OCI-M2 (cell line): Measurements from ENCODE around the gene ABHD14A.
"Not testable (repeated sequence)": the region's sequence is repeated elsewhere in the genome, so short reads cannot be mapped to it uniquely, and the experiment has no call there.

Experiments used
- DNase-seq: peaks from one replicate; lab custom pipeline; 2025; ENCODE audit not compliant: unreplicated experiment; lab: John Stamatoyannopoulos, UW

The ABHD14A gene

DNA sequence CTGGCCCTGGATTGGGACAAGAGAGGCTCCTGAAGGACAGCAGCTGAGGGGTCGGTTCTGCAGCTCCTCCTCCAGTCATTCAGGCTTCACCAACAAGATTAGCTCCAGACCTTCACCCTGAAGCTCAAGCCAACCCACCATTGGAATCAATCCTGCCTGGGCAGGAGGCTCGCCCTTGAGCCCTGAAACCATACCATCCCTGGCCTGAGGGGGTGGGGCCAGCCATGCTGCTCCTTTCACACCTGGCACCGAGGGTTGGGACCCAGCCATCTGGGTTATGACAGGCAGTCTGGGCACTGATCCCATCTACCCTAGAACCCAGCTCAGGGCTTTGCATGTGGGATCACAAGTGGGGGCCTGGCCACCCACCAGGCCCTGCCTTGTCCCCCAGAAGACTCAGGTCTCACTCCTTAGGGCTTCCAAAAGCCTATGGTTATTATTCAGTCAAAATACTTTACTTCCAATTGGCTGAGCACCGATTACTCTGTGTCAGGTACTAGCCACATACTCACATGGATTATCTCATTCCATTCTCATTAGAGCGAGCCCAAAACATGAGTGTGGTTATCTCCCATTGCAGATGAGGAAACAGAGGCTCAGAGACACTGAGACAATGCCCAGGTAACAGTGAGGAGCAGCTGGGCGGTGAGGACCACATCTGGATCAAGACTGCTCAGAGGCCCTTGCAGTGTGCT, 4.1 kb upstream of the ABHD14A start:
- no peak for DNase-seq

DNA sequence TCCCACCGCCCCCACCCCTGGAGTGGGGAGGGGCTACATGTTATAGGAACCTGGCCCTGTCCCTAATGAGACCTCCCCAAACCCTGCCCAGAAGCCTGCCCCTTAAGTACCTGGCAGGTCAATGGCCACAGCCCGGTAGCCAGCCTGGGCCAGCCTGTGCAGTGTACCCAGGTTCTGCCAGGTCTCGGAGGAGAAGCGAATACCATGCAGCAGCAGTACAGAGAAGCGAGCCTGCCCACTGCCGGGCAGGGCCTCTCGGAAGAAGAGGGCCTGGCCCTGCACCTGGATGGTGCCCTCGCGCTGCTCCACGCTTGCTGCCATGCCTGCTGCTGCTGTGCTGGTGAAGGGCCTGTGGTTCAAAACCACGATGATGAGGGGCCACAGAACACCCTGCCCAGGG, 3.5 kb upstream of the ABHD14A start:
- no peak for DNase-seq

DNA sequence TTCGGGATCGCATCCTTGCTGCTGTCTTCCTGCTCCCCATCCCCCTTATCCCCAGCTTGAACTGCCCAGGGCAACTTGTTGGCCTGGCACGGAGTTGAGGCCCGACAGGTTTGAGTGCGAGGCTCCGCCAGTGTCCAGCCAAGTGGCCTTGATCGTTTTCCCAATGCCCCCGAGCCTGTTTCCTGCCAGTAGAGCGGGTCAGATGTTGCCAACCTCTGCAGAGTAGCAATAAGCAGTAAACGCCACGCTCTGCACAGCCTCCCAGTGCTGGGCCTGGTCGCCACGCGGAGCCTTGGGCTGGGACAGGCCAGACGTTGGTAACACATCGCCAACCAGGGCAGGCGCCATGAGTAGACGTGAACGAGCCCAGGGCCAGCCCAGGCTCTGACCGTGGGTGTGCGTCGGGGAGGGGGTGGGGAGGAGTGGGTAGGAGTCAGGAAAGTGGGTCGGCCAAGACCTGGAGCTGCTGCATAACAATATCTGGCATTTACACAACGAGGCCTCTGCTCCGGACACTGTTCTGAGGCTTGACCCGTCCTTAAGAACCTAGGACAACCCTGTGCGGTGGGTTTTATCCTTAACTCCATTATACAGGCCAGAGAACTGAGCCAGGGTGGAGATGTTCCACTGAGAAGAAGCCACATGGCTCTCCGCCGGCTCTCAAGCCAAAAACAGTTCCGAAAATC, 444 bp upstream of the ABHD14A start:
- DNase-seq: no peak

DNA sequence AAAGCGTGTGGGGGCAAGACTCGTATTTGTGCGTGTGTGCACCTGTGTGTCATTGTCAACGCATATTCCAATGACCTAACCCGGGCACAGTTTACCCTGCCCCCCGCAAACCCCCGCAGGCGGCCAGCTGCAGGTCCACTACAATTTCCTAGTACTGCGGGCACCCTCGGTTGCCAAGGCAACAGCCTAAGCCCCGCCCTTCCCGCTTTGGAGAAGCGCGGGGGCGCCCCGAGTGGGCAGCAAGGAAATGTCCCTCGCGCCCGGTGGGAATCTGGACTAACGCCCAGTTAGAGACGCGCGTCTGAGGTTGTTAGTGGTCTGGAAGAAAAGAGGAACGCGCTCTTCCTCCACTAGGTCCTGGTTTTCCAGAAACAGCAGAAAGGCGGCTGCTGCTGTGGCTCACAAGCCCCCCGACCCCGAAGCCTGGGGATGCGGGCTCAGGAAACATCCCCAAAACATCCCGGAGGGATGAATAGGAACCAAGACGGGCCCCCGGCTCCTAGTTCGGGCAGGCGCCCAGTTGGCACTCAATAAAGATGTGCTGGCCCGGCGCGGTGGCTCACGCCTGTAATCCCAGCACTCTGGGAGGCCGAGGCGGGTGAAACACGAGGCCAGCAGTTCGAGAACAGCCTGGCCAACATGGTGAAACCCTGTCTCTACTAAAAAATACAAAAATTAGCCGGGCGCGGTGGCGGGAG, 1.1 kb downstream of the ABHD14A start:
- no peak for DNase-seq

DNA sequence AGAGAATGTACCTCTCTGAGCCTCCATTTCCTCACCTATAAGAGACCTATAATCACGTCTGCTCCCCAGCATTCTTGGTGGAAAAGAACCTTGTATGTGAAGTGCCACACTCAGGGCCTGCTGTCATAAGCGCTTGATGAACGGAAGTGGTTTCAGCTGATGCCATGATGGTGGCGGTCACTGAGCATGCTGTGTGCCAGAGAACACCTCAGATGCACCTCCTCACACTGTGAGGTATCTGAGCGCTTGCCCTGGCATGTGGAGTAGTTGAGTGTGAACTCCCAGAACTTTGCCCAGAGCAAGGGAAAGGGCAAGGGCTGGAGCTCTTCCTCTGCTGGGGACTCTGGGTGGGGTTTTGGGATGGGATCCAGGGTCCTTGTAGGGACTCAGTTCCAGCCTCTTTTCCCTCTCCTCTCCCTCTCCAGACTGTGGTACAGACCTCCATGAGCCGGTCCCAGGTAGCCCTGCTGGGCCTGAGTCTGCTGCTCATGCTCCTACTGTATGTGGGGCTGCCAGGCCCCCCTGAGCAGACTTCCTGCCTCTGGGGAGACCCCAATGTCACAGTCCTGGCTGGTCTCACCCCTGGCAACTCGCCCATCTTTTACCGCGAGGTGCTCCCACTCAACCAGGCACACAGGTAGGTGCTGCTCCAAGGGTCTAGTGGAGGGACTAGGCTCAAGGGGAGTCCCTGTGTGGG, 2.7 kb downstream of the ABHD14A start:
- no peak for DNase-seq

DNA sequence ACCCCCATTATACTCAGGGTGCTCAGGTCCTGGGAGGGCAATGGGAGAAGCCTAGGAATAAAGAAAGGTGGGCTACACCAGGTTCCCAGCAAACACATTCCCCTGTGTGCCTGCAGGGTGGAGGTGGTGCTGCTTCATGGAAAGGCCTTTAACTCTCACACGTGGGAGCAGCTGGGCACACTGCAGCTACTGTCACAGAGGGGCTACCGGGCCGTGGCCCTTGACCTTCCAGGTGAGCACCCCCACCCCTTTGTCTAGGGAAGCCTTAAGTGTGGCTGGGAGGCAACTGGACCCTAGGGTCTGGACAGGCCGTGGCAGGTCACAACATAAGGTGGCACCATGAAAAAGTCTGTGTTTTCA, 3.3 kb downstream of the ABHD14A start:
- no peak for DNase-seq

DNA sequence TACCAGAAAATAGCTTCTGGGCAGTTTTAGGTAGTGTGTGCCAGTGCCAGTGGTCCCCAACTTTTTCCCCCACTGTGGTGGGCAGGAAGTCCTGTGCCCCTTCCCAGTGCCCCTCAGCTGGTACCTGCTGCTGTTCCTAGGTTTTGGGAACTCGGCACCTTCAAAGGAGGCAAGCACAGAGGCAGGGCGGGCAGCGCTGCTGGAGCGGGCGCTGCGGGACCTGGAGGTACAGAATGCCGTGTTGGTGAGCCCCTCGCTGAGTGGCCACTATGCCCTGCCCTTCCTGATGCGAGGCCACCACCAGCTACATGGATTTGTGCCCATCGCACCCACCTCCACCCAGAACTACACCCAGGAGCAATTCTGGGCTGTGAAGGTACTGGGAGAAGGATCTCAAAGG, 5.4 kb downstream of the ABHD14A start:
- no peak for DNase-seq

DNA sequence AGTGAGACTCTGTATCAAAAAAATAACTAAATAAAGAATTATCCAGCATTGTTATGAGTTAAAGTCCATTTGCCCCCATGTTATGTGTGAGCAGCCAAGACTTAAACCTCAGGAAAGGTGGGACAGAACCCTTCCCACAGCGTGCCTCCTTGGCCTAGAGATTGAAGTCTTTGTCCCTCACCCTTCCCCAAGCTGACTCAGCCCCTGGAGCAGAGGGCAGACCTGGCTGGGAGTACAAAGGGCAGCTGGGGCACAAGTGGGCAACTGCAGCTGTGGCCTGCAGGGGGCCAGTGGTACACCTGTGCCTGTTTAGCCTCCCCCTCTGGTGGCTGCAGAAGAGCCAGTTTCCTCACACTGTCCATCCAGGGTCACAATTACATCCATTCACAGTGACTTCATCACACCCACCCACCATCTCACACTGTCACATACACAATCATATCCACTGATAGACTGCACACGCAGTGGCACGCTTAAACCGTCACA, 7.5 kb downstream of the ABHD14A start:
- DNase-seq: no peak

DNA sequence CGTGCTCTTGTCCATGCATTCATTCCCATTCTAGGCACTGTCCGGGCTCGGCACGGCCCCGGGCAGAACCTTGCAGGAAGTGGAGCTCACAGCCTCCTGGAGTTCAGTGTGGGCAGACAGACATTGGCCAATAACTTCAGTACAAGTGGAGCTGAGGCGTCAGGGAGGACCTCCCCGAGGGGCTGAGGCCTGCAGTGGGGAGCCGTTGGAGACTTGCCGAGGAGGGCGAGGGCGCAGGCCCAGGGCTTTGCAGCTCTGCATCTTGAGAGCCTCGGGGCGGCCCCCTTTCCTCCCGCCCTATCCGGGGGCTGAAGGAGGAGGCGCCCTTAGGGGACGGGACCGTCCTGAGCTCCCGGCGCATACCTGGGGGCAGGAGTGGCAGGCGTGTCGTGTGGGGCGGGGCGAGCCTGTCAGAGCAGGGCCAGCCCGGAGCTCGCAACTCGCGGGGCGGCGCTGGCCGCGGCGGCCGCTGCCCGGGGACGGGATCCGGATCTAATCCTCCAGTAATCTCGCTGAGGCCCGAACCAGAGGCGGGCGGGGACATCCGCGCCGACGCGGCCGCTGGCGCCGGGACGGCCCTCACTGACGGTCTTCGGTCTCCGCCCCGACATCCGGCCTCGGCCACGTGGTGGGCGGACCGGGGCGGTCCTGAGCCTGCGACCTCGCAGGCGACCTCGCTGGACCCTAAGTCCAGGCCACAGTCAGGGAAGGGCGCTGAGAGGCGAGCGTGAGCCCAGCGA, 8.1 kb downstream of the ABHD14A start, which contains the start of gene ACY1:
TSS of gene ACY1 (plus strand) at position 698 of the 740 bp plus-strand sequence. CDS start 530 bp downstream, outside the sequence.
- DNase-seq: peak; percentile 59

DNA sequence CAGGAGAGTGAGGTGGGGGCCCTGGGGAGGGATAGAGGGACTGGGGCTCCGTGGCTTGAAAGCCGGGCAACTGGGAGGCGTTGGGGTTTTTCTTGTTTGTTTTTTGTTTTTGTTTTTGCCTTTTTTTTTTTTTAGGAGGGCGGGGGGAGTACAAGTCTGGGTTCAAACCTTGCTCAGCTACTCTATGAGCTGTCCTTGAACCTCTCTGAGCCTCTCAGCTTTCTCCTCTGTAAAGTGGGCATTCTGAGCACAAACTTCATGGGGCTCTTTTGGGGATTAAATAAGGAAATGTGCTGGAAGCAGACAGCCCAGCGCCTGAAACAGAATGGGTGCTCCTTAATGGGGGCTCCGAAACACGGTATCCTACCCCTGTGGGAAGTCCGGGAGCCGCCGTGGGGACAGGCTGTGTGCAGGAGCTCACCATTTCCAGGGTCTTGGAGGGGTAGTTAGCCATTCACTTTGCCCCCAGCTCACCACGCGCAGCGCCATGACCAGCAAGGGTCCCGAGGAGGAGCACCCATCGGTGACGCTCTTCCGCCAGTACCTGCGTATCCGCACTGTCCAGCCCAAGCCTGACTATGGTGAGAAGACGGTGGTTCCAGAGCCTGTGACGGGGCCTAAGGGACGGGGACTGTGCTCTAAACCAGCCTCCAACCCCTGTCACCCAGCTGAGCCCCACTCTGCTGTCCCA, 8.9 kb downstream of the ABHD14A start:
- no peak for DNase-seq

DNA sequence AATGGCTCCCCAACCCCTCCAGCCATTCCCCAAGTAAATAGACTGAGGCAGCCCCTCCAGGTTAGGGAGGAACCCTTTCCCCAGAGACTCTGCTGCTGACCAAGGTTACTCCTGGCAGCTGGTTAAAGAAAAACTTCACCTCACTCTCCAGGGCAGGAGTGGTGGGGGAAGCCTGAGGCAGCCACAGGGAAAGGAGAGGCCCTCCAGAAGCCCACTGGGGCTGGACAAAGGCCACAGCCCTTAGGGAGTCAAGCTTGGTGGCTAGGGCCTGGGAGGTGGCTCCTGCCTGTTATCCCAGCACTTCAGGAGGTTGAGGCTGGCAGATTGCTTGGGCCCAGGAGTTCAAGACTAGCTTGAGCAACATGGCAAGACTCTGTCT, 9.4 kb downstream of the ABHD14A start:
- no peak for DNase-seq

DNA sequence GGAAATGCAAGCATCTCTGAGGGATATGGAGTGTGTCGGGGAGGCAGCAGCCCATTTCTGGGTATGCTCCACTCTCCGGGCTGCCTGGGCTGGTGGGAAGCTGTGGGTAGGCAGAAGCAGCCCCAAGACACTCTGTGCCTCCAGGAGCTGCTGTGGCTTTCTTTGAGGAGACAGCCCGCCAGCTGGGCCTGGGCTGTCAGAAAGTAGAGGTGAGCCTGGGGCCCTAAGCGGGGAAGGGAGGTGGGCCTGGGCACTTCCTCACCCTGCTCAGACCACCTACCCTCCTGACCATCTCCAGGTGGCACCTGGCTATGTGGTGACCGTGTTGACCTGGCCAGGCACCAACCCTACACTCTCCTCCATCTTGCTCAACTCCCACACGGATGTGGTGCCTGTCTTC, 10.2 kb downstream of the ABHD14A start:
- DNase-seq: no peak

DNA sequence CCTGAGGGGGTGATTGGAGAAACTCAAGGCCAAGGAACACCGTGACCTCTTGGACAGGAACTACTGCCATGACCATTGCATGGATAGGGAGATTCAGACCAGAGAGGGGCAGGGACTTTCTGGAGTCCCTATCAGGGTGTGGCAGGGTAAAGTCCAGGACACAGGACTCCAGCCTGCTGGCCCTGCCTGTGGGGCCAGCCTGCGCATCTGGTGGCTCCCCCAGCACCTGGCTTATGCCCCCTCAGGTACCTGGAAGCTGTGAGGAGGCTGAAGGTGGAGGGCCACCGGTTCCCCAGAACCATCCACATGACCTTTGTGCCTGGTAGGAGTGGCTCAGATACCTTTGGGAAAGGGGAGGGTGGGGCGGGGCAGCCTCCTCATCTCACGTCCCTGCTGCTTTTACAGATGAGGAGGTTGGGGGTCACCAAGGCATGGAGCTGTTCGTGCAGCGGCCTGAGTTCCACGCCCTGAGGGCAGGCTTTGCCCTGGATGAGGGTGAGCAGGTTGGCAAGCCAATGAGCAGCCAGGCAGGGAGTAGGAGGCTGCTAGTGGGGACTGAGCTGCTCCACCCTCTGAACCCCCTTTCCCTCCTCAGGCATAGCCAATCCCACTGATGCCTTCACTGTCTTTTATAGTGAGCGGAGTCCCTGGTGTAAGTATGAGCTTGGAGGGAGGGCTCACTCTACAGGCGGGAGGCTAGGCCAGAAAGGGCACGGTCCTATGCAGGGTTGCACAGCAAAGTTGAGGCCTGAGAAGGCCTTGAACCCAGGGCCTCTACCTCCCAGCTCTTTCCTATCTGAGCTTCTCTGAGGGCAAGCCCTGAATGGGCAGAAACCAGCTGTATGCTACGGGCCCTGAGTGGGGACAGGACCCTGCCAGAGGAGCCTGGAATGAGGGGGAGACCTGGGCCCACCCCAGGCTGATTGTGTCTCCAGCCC, 11.4 kb downstream of the ABHD14A start:
- no peak for DNase-seq

DNA sequence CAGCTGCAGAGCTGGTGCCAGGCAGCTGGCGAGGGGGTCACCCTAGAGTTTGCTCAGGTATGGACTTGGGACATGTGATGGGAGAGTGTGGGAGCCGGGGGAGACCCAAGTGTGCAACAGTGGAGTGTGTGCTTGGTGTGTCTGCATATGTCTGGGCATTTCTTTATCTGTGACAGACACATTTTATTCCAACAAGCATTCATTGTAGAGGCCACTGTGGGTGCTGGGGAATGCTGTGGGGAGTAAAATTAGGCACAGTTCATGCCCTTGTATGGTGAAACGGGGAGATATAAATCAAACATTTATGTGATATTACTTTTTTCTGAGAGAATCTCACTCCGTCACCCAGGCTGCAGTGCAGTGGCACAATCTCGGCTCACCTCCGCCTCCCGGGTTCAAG, 12.7 kb downstream of the ABHD14A start:
- no peak for DNase-seq

DNA sequence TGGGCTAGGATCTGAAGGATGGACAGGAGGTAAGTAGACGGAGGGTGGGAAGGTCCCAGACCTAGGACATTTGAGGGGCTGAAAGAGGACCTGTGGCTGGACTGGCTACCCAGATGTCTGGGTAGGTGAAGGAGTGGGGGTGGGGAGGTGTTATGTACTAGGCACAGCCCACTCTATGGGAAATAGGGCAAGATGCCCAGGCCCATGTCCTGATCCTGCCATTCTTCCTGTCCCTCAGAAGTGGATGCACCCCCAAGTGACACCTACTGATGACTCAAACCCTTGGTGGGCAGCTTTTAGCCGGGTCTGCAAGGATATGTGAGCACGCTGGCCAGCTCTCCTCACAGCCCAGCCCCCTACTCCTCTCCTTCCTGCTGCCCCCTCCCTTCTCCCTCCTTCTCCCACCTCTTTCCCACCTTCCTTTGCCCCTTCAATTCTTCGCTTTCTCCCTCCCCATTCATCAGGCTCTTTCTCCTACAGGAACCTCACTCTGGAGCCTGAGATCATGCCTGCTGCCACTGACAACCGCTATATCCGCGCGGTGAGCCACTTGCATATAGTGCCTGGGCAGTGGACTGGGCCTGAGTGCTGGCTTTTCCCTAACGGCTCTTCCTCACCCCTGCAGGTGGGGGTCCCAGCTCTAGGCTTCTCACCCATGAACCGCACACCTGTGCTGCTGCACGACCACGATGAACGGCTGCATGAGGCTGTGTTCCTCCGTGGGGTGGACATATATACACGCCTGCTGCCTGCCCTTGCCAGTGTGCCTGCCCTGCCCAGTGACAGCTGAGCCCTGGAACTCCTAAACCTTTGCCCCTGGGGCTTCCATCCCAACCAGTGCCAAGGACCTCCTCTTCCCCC, 13.7 kb downstream of the ABHD14A start:
- no peak for DNase-seq

DNA sequence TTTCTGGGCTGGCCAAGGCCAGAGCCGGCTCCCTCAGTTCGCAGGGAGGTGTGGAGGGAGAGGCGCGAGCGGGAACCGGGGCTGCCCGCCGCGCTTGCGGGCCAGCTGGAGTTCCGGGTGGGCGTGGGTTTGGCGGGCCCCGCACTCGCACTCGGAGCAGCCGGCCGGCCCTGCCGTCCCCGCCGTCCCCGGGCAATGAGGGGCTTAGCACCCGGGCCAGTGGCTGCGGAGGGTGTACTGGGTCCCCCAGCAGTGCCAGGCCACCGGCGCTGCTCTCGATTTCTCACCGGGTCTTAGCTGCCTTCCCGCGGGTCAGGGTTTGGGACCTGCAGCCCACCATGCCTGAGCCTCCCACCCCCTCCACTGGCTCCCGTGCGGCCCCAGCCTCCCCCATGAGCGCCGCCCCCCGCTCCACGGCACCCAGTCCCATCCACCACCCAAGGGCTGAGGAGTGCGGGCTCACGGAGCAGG, 15.7 kb downstream of the ABHD14A start:
- not testable (repeated sequence) for DNase-seq

DNA sequence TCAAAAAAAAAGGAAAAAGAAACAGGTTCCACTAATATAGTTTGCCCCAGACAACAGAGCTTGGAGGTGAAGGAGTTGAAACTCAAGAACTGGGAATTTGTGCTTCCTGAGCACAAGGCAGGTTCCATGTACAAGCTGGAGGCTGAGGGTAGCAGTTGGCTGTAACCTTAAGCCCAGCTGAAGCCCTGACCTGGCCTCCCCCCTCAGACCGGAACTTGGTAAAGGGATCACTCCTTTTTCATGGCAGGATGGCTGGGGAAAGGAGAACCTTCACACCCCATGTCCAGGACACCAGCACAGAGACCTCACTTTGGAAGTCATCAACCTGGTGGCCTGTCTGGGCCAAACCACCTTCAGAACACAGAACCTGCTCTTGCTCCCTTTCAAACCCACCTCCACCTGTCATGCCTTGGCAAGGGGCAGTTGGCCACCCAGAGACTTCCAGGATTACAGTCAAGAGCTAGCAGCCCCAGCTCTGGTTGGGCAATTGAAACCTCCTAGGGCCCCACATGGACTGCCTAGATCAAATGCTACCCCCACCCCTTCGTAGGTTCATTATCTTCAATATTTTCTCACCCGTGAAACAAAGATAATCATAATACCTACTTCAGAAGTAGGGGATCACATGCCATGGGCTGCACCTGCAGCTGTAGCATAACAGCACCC, 17.3 kb downstream of the ABHD14A start:
- no peak for DNase-seq
